H9 (cell line): ENCODE results near the gene ZNF524. TPM values are rescaled to one million over a fixed set of nuclear protein-coding genes. Genes with fewer than 3 reads are reported as not detected.

Source experiments
- DNase-seq: peaks from one replicate; pipeline ENCODE4 v3.0.0-alpha.2; 2017
- H2AFZ ChIP-seq: one replicate; pipeline ENCODE4 v1.6.1; 2013; ENCODE audit warnings: mild to moderate bottlenecking, low read length, control low read depth, moderate library complexity
- H2AK5ac ChIP-seq: 2 replicates; pipeline ENCODE4 v1.6.1; 2013; ENCODE audit warnings: low read length, control low read depth, mixed read lengths; ENCODE audit not compliant: insufficient read length
- H2BK120ac ChIP-seq: one replicate; pipeline ENCODE4 v1.6.1; 2013; ENCODE audit warnings: low read depth, mild to moderate bottlenecking, low read length, control low read depth, inconsistent platforms; ENCODE audit not compliant: poor library complexity, severe bottlenecking
- H2BK12ac ChIP-seq: 2 replicates; pipeline ENCODE4 v1.6.1; 2013; ENCODE audit warnings: low read length, control low read depth, mixed read lengths, low read depth; ENCODE audit not compliant: insufficient read length
- H2BK15ac ChIP-seq: 2 replicates; pipeline ENCODE4 v1.6.1; 2013; ENCODE audit warnings: low read depth, low read length, control low read depth
- H2BK20ac ChIP-seq: one replicate; pipeline ENCODE4 v1.6.1; 2013; ENCODE audit warnings: low read depth, mild to moderate bottlenecking, low read length, control low read depth, inconsistent platforms; ENCODE audit not compliant: poor library complexity, severe bottlenecking
- H2BK5ac ChIP-seq: 2 replicates; pipeline ENCODE4 v1.6.1; 2013; ENCODE audit warnings: low read length, control low read depth, mixed read lengths; ENCODE audit not compliant: insufficient read length
- H3K14ac ChIP-seq: 2 replicates; pipeline ENCODE4 v1.6.1; 2013; ENCODE audit warnings: low read length, control low read depth; ENCODE audit not compliant: insufficient read depth
- H3K18ac ChIP-seq: 2 replicates; pipeline ENCODE4 v1.6.1; 2013; ENCODE audit warnings: low read depth, mild to moderate bottlenecking, mixed read lengths, low read length, control low read depth; ENCODE audit not compliant: insufficient read length
- H3K23ac ChIP-seq: 2 replicates; pipeline ENCODE4 v1.6.1; 2013; ENCODE audit warnings: low read length, control low read depth, mixed read lengths, low read depth; ENCODE audit not compliant: insufficient read length
- H3K23me2 ChIP-seq: 2 replicates; pipeline ENCODE4 v1.6.1; 2013; ENCODE audit warnings: low read depth, mild to moderate bottlenecking, mixed read lengths, low read length, control low read depth; ENCODE audit not compliant: insufficient read length, poor library complexity, severe bottlenecking
- H3K27ac ChIP-seq: 2 replicates; pipeline ENCODE4 v1.5.1; 2013; ENCODE audit warnings: low read length, control low read depth, mixed read lengths, low read depth; ENCODE audit not compliant: insufficient read length
- H3K27me3 ChIP-seq: 2 replicates; pipeline ENCODE4 v1.6.1; 2013; ENCODE audit warnings: low read length, control low read depth, inconsistent platforms; ENCODE audit not compliant: insufficient read depth
- H3K4ac ChIP-seq: 2 replicates; pipeline ENCODE4 v1.6.1; 2013; ENCODE audit warnings: low read depth, mild to moderate bottlenecking, control low read depth, inconsistent platforms, low read length, moderate library complexity
- H3K4me1 ChIP-seq: 2 replicates; pipeline ENCODE4 v1.6.1; 2013; ENCODE audit warnings: low read length, control low read depth, inconsistent platforms; ENCODE audit not compliant: insufficient read depth
- H3K4me2 ChIP-seq: 2 replicates; pipeline ENCODE4 v1.6.1; 2013; ENCODE audit warnings: low read length, control low read depth, mixed read lengths; ENCODE audit not compliant: insufficient read length, insufficient read depth
- H3K56ac ChIP-seq: 2 replicates; pipeline ENCODE4 v1.6.1; 2013; ENCODE audit warnings: low read depth, mild to moderate bottlenecking, mixed read lengths, low read length, control low read depth; ENCODE audit not compliant: insufficient read length
- H3K79me1 ChIP-seq: 2 replicates; pipeline ENCODE4 v1.6.1; 2013; ENCODE audit warnings: low read depth, mild to moderate bottlenecking, moderate library complexity, low read length, control low read depth, inconsistent platforms; ENCODE audit not compliant: insufficient read depth, poor library complexity, severe bottlenecking
- H3K79me2 ChIP-seq: 2 replicates; pipeline ENCODE4 v1.6.1; 2013; ENCODE audit warnings: low read length, control low read depth, inconsistent platforms; ENCODE audit not compliant: insufficient read depth
- H3K9ac ChIP-seq: 2 replicates; pipeline ENCODE4 v1.6.1; 2013; ENCODE audit warnings: low read length, control low read depth, mixed read lengths; ENCODE audit not compliant: insufficient read length; ENCODE audit errors: extremely low read depth
- H3K9me3 ChIP-seq: one replicate; pipeline ENCODE4 v1.6.1; 2013; ENCODE audit warnings: low read depth, low read length, inconsistent platforms; ENCODE audit not compliant: control insufficient read depth
- H3T11ph ChIP-seq: one replicate; pipeline ENCODE4 v1.6.1; 2013; ENCODE audit warnings: mild to moderate bottlenecking, low read length, control low read depth, inconsistent platforms
- H4K20me1 ChIP-seq: one replicate; pipeline ENCODE4 v1.6.1; 2013; ENCODE audit not compliant: control insufficient read depth, insufficient read length, insufficient read depth
- H4K5ac ChIP-seq: 2 replicates; pipeline ENCODE4 v1.6.1; 2013; ENCODE audit warnings: low read depth, mild to moderate bottlenecking, mixed read lengths, low read length, control low read depth; ENCODE audit not compliant: insufficient read length
- H4K8ac ChIP-seq: replicated peaks from 2 replicates; pipeline ENCODE4 v1.6.1; 2013; ENCODE audit warnings: low read length, control low read depth, mixed read lengths, low read depth; ENCODE audit not compliant: insufficient read length
- H4K91ac ChIP-seq: 2 replicates; pipeline ENCODE4 v1.6.1; 2013; ENCODE audit warnings: low read depth, mild to moderate bottlenecking, moderate library complexity, mixed read lengths, low read length, control low read depth; ENCODE audit not compliant: insufficient read length
- H3K27ac Mint-ChIP-seq, 3 experiments: 2 replicates in 2 of 3; 3 replicates in 1 of 3; pipeline ENCODE4 v1.8.0; 2020 to 2021; ENCODE audit warnings: mixed read lengths in 3 of 3, mild to moderate bottlenecking in 1 of 3, moderate library complexity in 1 of 3
- H3K27me3 Mint-ChIP-seq: 2 replicates; pipeline ENCODE4 v1.8.0; 2021; ENCODE audit warnings: low read depth, mild to moderate bottlenecking, moderate library complexity, mixed read lengths
- H3K36me3 Mint-ChIP-seq, 3 experiments: 2 replicates in 2 of 3; 3 replicates in 1 of 3; pipeline ENCODE4 v1.8.0; 2020 to 2021; ENCODE audit warnings: low read depth in 3 of 3, mixed read lengths in 3 of 3; ENCODE audit not compliant: insufficient read depth in 1 of 3
- H3K4me1 Mint-ChIP-seq, 2 experiments: 2 replicates each; pipeline ENCODE4 v1.8.0; 2020; ENCODE audit warnings: mixed read lengths in 2 of 2
- H3K4me3 Mint-ChIP-seq, 2 experiments: 2 replicates in 1 of 2; 3 replicates in 1 of 2; pipeline ENCODE4 v1.8.0; 2020 to 2021; ENCODE audit warnings: mild to moderate bottlenecking in 2 of 2, mixed read lengths in 2 of 2, moderate library complexity in 1 of 2
- H3K9me3 Mint-ChIP-seq, 2 experiments: 2 replicates in 1 of 2; 3 replicates in 1 of 2; pipeline ENCODE4 v1.8.0; 2020; ENCODE audit warnings: mild to moderate bottlenecking in 2 of 2, mixed read lengths in 2 of 2, moderate library complexity in 1 of 2
- WGBS: extraction: QIAGEN DNeasy Blood & Tissue Kit; methylation state at CpG from one replicate; pipeline ENCODE4 v1.1.7; 2013; ENCODE audit warnings: missing lambda C conversion rate, low lambda C conversion rate, mixed read lengths; ENCODE audit not compliant: insufficient read length; ENCODE audit errors: extremely low coverage; 5-methylcytosine and 5-hydroxymethylcytosine counted together
- total RNA-seq: library from RNA; stranded (reverse); gene quantifications from 2 replicates; pipeline ENCODE4 v1.2.1, GENCODE V29; 2021
- TF ChIP-seq, protein P1 (sequence below): fragments of 200-600 bp; sonication (generic); conservative IDR thresholded peaks from 3 replicates; pipeline ENCODE4 v1.8.0; 2021; ENCODE audit warnings: antibody characterized with exemption, mild to moderate bottlenecking

Gene ZNF524
- total RNA-seq, 1 experiment from 2014 or later, result 3.0 TPM

- TF ChIP-seq, protein P1, sequence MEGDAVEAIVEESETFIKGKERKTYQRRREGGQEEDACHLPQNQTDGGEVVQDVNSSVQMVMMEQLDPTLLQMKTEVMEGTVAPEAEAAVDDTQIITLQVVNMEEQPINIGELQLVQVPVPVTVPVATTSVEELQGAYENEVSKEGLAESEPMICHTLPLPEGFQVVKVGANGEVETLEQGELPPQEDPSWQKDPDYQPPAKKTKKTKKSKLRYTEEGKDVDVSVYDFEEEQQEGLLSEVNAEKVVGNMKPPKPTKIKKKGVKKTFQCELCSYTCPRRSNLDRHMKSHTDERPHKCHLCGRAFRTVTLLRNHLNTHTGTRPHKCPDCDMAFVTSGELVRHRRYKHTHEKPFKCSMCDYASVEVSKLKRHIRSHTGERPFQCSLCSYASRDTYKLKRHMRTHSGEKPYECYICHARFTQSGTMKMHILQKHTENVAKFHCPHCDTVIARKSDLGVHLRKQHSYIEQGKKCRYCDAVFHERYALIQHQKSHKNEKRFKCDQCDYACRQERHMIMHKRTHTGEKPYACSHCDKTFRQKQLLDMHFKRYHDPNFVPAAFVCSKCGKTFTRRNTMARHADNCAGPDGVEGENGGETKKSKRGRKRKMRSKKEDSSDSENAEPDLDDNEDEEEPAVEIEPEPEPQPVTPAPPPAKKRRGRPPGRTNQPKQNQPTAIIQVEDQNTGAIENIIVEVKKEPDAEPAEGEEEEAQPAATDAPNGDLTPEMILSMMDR, result no peak
- H2BK15ac ChIP-seq, result no peak overlapping the region
- no peak overlapping the region for H2BK12ac ChIP-seq
Observed at GRCh38 chr19:55597501-55597921, 2.6 kb upstream of the ZNF524 start.

More at GRCh38 chr19:55597501-55597921, 2.6 kb upstream of the ZNF524 start:
- no peaks in the 10 kb centered on the region for H4K20me1 ChIP-seq
- H3K27me3 ChIP-seq, result no peaks in the 10 kb centered on the region
- H3K9me3 ChIP-seq, result no peaks in the 10 kb centered on the region
- peaks cover 2% of the 10 kb centered on the region; the same call in 1 of the 2 replicates for H3K4me1 ChIP-seq
- H2BK120ac ChIP-seq, result no peak overlapping the region
- Mint-ChIP-seq H3K9me3 (peaks cover 0 to 2% of the 10 kb centered on the region in 2 experiments; a peak in 1 of 5 replicates), H3K4me1 (peaks cover 19 to 29% of the 10 kb centered on the region in 2 experiments), H3K4me3 (peak overlapping the region in 1 of 2 experiments; percentile 61; a peak in 2 of 5 replicates), H3K27me3 (no peaks in the 10 kb centered on the region), H3K36me3 (peaks cover 28 to 32% (median 32%) of the 10 kb centered on the region in 3 experiments; a peak in 6 of 7 replicates), H3K27ac (peak overlapping the region in 1 of 3 experiments; percentile 86; a peak in 1 of 7 replicates)
- H3K9ac ChIP-seq, result no peak overlapping the region
- H4K8ac ChIP-seq, result no peak overlapping the region
- H2BK20ac ChIP-seq, result no peak overlapping the region
- no peak overlapping the region for H3K23ac ChIP-seq
- H3K14ac ChIP-seq, result no peak overlapping the region
- H3K56ac ChIP-seq, result no peak overlapping the region
- H3K79me2 ChIP-seq, result no peaks in the 10 kb centered on the region
- no peaks in the 10 kb centered on the region for H3K79me1 ChIP-seq
- H2AFZ ChIP-seq, result no peak overlapping the region
- no peaks in the 10 kb centered on the region for H3K23me2 ChIP-seq
- no CpG with 5 or more reads among the region's 30 CpGs for WGBS
- H2AK5ac ChIP-seq, result no peak overlapping the region
- no peak overlapping the region for H3T11ph ChIP-seq
- no peak overlapping the region for H3K4ac ChIP-seq
- peak; percentile 39 for DNase-seq
- H3K27ac ChIP-seq, result no peak overlapping the region
- H2BK5ac ChIP-seq, result no peak overlapping the region
- peak overlapping the region; percentile 23 for H3K4me2 ChIP-seq
- H4K91ac ChIP-seq, result no peak overlapping the region
- H3K18ac ChIP-seq, result no peak overlapping the region
- H4K5ac ChIP-seq, result no peak overlapping the region
